Kidney (tissue), 14 donors: ENCODE results near the gene EDARADD. TPM values are rescaled to one million over a fixed set of nuclear protein-coding genes. Genes with fewer than 3 reads are reported as not detected.

ENCODE experiments used
- DNase-seq, 5 donors: peaks; one replicate each; pipeline ENCODE4 v3.0.0-alpha.2; 2013 to 2020
- FAIRE-seq: peaks from 2 replicates; lab custom pipeline; 2012; peaks lifted over from hg19 to GRCh38; lab: Jason Lieb, UNC
- H3K27ac ChIP-seq, 2 donors: one replicate each; pipeline ENCODE4 v1.7.0; 2013; ENCODE audit warnings: low read depth in 2 of 2, low read length in 2 of 2, inconsistent platforms in 1 of 2
- H3K27me3 ChIP-seq: one replicate; pipeline ENCODE4 v1.7.1; 2013; ENCODE audit warnings: low read length, inconsistent platforms; ENCODE audit not compliant: control insufficient read depth, insufficient read depth
- H3K36me3 ChIP-seq, 3 donors: one replicate each; pipeline versions ENCODE4 v1.7.0 to v1.7.1; 2013; ENCODE audit warnings: low read length in 3 of 3, control low read depth in 1 of 3, inconsistent platforms in 1 of 3; ENCODE audit not compliant: insufficient read depth in 3 of 3, control insufficient read depth in 2 of 3
- H3K4me1 ChIP-seq, 3 donors: one replicate each; pipeline versions ENCODE4 v1.7.0 to v1.7.1; 2013; ENCODE audit warnings: low read length in 3 of 3, inconsistent platforms in 1 of 3, low read depth in 1 of 3; ENCODE audit not compliant: control insufficient read depth in 2 of 3, insufficient read depth in 2 of 3
- H3K4me3 ChIP-seq, 3 donors: one replicate each; pipeline versions ENCODE4 v1.7.0 to v1.8.1; 2013; ENCODE audit warnings: low read length in 3 of 3, control low read depth in 1 of 3, inconsistent platforms in 1 of 3
- H3K9ac ChIP-seq, 3 donors: one replicate each; pipeline versions ENCODE4 v1.7.0 to v1.7.1; 2013; ENCODE audit warnings: low read length in 3 of 3, control low read depth in 1 of 3, inconsistent platforms in 1 of 3
- H3K9me3 ChIP-seq, 3 donors: one replicate each; pipeline versions ENCODE4 v1.7.0 to v1.7.1; 2013; ENCODE audit warnings: low read length in 3 of 3, control low read depth in 1 of 3, inconsistent platforms in 1 of 3; ENCODE audit not compliant: control insufficient read depth in 2 of 3, insufficient read depth in 1 of 3
- intact Hi-C: fragments of 100-400 bp; cut with DNase I; formaldehyde crosslinking; loops from one replicate; pipeline ENCODE4 v1.11.1; 2022
- polyA plus RNA-seq: library from polyadenylated mRNA; stranded (reverse); fragments of 350-450 nt; fragmentation: Illumina TruSeq; extraction: RNeasy Lipid Tissue Mini Kit (QIAGEN cat#74804); gene quantifications from one replicate; pipeline ENCODE4 v1.2.3, GENCODE V29; 2014; ENCODE audit warnings: low read depth, low replicate concordance; ENCODE audit not compliant: insufficient read depth
- total RNA-seq: library from RNA; stranded (reverse); fragmentation: NEBNext Ultra II Directional; extraction: Animal tissue kit (Norgen Biotek cat#: 25700); gene quantifications from one replicate; pipeline ENCODE4 v1.2.1, GENCODE V29; 2021
- TF ChIP-seq, protein P1 (sequence below): IDR thresholded peaks from 3 replicates; pipeline ENCODE4 v1.5.1; 2012; ENCODE audit warnings: mild to moderate bottlenecking, moderate library complexity, borderline replicate concordance; ENCODE audit not compliant: insufficient read depth; ENCODE audit errors: extremely low read depth
- donor health status: control.
- donor health status: control.
- donor health status: control.
- donor health status: control.
- donor health status: control.
- donor health status: DM: yes; HTN: yes; CAD: no.
- donor health status: Normal renal cell carcinoma (clear cell type).

Gene EDARADD
- total and polyA plus RNA-seq, 2 donors from 2014 or later = 0.82 to 2.2 TPM

DNA sequence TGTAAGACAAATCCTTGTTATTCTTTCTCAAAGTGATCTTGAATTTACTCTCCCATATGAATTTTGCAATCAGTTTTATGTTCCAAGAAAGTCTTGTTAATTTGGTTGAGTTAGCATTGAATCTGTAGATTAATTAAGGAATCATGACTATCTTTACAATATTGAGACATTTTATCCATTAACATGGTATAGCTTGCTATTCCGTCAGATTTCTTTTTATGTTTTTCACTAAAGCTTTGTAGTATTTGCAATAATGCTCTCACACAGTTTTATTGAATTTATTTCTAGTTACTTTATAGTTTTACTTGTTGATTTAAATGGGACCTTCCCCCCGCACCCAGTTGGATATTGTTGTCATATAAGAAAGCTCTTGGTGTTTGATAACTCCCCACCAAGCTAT lies 5.8 kb upstream of the EDARADD start:
- DNase-seq (no peak), FAIRE-seq (no peak)
- Histone ChIP-seq H3K9me3 (no peaks in the 10 kb centered on the region), H3K9ac (no peak overlapping the region), H3K27me3 (no peaks in the 10 kb centered on the region), H3K36me3 (no peaks in the 10 kb centered on the region), H3K4me3 (no peak overlapping the region), H3K27ac (no peak overlapping the region), H3K4me1 (no peaks in the 10 kb centered on the region)
- intact Hi-C loops = no loop called here
- TF ChIP-seq, protein P1, sequence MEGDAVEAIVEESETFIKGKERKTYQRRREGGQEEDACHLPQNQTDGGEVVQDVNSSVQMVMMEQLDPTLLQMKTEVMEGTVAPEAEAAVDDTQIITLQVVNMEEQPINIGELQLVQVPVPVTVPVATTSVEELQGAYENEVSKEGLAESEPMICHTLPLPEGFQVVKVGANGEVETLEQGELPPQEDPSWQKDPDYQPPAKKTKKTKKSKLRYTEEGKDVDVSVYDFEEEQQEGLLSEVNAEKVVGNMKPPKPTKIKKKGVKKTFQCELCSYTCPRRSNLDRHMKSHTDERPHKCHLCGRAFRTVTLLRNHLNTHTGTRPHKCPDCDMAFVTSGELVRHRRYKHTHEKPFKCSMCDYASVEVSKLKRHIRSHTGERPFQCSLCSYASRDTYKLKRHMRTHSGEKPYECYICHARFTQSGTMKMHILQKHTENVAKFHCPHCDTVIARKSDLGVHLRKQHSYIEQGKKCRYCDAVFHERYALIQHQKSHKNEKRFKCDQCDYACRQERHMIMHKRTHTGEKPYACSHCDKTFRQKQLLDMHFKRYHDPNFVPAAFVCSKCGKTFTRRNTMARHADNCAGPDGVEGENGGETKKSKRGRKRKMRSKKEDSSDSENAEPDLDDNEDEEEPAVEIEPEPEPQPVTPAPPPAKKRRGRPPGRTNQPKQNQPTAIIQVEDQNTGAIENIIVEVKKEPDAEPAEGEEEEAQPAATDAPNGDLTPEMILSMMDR = no peak

DNA sequence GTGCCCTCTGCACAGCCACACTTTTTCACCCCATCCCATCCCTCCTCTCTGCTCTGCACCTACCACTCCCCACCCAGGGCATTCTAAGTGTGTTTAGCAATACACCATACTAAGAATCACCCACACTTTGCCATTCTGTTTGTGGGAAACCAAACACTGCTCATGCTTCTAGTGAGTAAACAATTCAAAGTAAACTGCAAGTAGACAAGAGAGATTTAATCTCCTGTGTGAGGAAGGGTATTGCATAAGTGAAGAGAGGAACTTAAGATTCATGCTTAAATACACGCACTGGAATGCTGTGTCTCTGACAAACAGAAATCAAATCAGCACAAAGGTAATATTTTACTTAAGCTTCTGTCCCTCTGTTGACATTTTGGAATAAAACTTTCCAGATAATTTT lies 4.8 kb upstream of the EDARADD start:
- Histone ChIP-seq H3K27ac (no peak overlapping the region), H3K9ac (no peak overlapping the region), H3K4me1 (no peaks in the 10 kb centered on the region), H3K36me3 (no peaks in the 10 kb centered on the region), H3K4me3 (no peak overlapping the region), H3K9me3 (no peaks in the 10 kb centered on the region), H3K27me3 (no peaks in the 10 kb centered on the region)
- FAIRE-seq = no peak
- intact Hi-C loops = no loop called here
- DNase-seq = no peak
- TF ChIP-seq, protein P1 = no peak

DNA sequence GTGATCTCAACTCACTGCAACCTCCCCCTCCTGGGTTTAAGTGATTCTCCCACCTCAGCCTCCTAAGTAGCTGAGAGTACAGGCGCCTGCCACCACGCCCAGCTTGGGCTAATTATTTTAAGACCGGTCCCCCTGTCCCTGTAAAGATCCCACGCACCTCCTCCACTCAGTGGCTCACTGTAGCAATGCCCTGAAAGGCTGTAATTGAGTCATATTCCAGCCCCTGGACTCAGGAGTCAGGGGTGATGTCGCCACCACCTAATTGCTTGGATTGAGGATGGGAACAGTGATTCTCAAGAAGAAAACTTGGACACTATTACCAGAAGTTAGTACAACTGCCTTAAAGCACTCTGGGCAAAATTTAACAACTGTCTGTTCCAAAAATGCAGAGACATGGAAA lies 3.1 kb upstream of the EDARADD start:
- FAIRE-seq (no peak), DNase-seq (no peak)
- H3K4me3 ChIP-seq = no peak overlapping the region
- H3K9me3 ChIP-seq = no peaks in the 10 kb centered on the region
- H3K36me3 ChIP-seq = no peaks in the 10 kb centered on the region
- no peak overlapping the region for H3K27ac ChIP-seq
- H3K9ac ChIP-seq = no peak overlapping the region
- intact Hi-C loops = no loop called here
- TF ChIP-seq, protein P1 = no peak
- H3K4me1 ChIP-seq = no peaks in the 10 kb centered on the region
- no peaks in the 10 kb centered on the region for H3K27me3 ChIP-seq

DNA sequence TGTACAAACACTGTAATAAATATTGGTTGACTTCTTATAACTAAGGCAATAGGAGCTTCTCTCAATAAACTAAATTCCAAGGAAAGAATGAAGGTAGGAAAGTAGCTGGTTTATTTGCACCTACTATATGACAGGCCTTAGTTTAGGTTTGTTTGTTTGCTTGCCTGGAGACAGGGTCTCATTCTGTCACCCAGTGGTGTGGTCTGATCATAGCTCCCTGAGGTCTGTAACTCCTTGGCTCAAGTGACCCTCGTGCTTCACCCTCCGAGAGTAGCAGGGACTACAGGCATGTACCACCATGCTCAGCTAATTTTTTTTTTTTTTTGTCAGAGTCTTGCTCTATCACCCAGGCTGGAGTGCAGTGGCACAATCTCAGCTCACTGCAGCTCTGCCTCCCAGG lies 1.9 kb upstream of the EDARADD start:
- DNase-seq (no peak), FAIRE-seq (no peak)
- H3K27me3 ChIP-seq = no peaks in the 10 kb centered on the region
- H3K27ac ChIP-seq = no peak overlapping the region
- no peak overlapping the region for H3K9ac ChIP-seq
- intact Hi-C loops = no loop called here
- TF ChIP-seq, protein P1 = no peak
- no peaks in the 10 kb centered on the region for H3K4me1 ChIP-seq
- H3K4me3 ChIP-seq = no peak overlapping the region
- H3K9me3 ChIP-seq = no peaks in the 10 kb centered on the region
- H3K36me3 ChIP-seq = no peaks in the 10 kb centered on the region
